H1 (cell line): ENCODE results near the gene MXRA7. TPM values are rescaled to one million over a fixed set of nuclear protein-coding genes. Genes with fewer than 3 reads are reported as not detected.

Experiments
- CEBPB ChIP-seq: IDR thresholded peaks from 2 replicates; pipeline ENCODE4 v1.6.1; 2012; ENCODE audit warnings: low read depth, low read length
- FOSL1 ChIP-seq: IDR thresholded peaks from 2 replicates; pipeline ENCODE4 v1.6.1; 2011; ENCODE audit warnings: mild to moderate bottlenecking, low read depth, low read length, moderate library complexity; ENCODE audit not compliant: insufficient read depth
- NANOG ChIP-seq: IDR thresholded peaks from 2 replicates; pipeline ENCODE4 v1.6.1; 2011; ENCODE audit warnings: low read length, low read depth, mild to moderate bottlenecking, inconsistent platforms; ENCODE audit not compliant: insufficient read depth, poor library complexity, severe bottlenecking
- POLR2AphosphoS5 ChIP-seq: IDR thresholded peaks from 2 replicates; pipeline ENCODE4 v1.6.1; 2011; ENCODE audit warnings: low read depth, low read length
- RNF2 ChIP-seq: fragments of 200-900, 300-1000 bp; sonication (generic); IDR thresholded peaks from 2 replicates; pipeline ENCODE4 v1.7.1; 2016; ENCODE audit warnings: borderline replicate concordance, low read depth, mild to moderate bottlenecking, antibody characterized with exemption, low read length; ENCODE audit not compliant: poor library complexity, severe bottlenecking; ENCODE audit errors: missing control alignments
- RXRA ChIP-seq: IDR thresholded peaks from 2 replicates; pipeline ENCODE4 v1.6.1; 2011; ENCODE audit warnings: low read depth, mild to moderate bottlenecking, low read length, moderate library complexity; ENCODE audit not compliant: insufficient read depth
- SP4 ChIP-seq: IDR thresholded peaks from 2 replicates; pipeline ENCODE4 v1.6.1; 2012; ENCODE audit warnings: low read length, inconsistent platforms
- polyA plus RNA-seq, 7 experiments: library from polyadenylated mRNA; depleted of rRNA in 3 of 7; stranded (reverse) in 5 of 7; unstranded in 2 of 7; fragments of >200 nt in 5 of 7; fragments of 200-250 nt in 2 of 7; gene quantifications; 1 replicate in 5 of 7; 2 replicates in 1 of 7; 4 replicates in 1 of 7; pipeline versions ENCODE4 v1.2.1 to v1.2.3, GENCODE V29; 2011 to 2013; ENCODE audit warnings: missing spikeins in 2 of 7, mixed read lengths in 2 of 7
- total RNA-seq: library from RNA; stranded (reverse); fragmentation: NEBNext Ultra II Directional; extraction: Animal tissue kit (Norgen Biotek cat#: 25700); gene quantifications from 2 replicates; pipeline ENCODE4 v1.2.1, GENCODE V29; 2021

The MXRA7 gene
- total and polyA plus RNA-seq, 2 of the 8 experiments (the other 6 are each of a cell fraction or from before 2014, with no cell fraction given), result 17.8 to 26.6 TPM

DNA sequence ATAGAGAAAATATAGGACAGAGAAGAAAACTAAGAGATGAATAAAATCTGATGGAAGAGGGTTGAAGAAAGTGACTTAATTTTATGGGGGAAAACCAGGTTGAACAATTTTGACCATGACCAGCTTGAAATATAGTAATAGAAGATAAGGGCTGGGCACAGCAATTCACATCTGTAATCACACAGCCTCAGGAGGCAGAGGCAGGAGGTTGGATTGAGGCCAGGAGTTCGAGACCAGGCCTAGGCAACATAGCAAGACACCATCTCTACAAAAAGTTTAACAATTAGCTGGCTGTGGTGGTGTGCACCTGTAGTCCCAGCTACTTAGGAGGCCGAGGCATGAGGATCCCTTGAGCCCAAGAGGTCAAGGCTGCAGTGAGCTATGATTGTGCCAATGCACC is 8.7 kb downstream of the MXRA7 start (continued):
- TF ChIP-seq RNF2, result no peak
- no peak for TF ChIP-seq RXRA
- TF ChIP-seq CEBPB, result no peak
- TF ChIP-seq POLR2AphosphoS5, result no peak
- TF ChIP-seq SP4, result no peak
- no peak for TF ChIP-seq FOSL1
- no peak for TF ChIP-seq NANOG
